ENCODE measurements around the gene BBOF1.

The BBOF1 gene

DNA sequence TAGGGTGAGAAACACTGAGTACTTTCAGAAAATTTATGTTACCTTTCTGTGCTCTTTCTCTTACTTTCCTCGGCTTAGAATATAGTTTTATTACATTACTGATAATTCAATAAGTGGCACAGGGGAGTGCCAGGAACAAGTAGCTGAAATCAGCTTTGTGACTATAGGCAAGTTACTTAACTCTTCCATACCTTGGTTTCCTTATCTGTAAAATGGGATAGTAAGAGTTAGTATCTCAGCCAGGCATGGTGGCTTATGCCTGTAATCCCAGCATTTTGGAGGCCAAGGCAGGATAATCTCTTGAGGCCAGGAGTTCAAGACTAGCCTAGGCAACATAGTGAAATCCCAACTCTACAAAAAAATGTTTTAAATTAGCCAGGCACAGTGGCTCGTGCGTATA, 15.4 kb downstream of the BBOF1 start:
- no peak for DNase-seq (ENCODE audit: low read depth)

DNA sequence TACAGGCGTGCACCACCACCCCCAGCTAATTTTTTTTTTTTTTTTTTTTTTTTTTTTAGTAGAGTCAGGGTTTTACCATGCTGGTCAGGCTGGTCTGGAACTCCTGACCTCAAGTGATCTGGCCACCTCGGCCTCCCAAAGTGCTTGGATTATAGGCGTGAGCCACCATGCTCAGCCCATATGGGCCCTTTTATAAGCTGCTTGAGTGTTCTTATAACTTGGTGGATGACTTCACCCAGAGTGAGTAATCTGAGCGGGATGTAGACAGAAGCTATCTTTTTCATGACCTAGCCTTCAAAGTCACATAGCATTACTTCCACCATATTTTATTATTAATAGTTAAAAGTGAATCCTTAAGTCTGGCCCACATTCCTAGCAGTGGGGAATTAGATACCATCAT, 16.4 kb downstream of the BBOF1 start:
- DNase-seq (ENCODE audit: low read depth): no peak

- DNase-seq (ENCODE audit: low read depth): no peak
Measured at GRCh38 chr14:74038020-74038859, 19.1 kb downstream of the BBOF1 start.

GRCh38 chr14:74042296-74042695, 23.1 kb downstream of the BBOF1 start:
- DNase-seq (ENCODE audit: low read depth): no peak

DNA sequence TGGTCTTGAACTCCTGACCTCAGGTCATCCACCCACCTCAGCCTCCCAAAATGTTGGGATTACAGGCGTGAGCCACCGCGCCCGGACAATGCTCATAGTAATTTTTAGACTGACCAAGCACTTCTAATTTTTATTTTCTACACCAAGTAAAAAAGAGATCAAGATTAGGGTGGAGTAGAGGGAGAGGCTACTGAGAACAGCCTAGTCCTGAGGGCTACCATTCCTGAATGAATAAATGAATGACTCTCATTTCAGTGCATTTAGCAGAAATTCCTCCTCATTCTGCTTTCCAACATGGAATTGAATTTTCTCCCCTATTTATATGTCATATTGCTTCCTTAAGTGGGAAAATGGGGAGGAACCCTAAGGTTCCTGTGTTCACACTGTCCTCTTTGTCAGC, 26.4 kb downstream of the BBOF1 start:
- DNase-seq (ENCODE audit: low read depth): no peak

GRCh38 chr14:74048281-74048680, 29.1 kb downstream of the BBOF1 start:
- no peak for DNase-seq (ENCODE audit: low read depth)

DNA sequence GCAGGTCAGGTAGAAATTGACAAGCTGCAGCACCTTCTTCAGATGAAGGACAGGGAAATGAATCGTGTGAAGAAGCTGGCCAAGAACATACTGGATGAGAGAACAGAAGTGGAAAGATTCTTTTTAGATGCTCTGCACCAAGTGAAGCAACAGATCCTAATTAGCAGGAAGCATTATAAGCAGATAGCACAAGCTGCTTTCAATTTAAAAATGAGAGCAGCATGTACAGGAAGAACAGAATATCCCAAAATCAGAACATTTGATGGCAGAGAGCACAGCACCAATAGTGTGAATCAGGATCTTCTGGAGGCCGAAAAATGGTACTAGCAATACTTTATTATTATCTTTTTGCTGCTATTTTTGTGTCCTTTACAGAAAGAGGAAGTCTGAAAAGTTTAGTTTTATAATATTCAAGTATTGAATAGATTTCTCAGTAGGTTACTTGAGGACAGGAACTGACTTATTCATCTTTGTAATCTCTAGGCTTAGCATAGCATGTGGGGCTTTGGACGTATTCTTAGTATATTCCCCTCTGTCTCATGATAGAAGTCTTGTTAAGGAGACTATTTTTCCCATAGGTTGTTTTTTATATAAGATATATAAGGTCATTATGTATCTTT, 30.8 kb downstream of the BBOF1 start:
- no peak for DNase-seq (ENCODE audit: low read depth)

DNA sequence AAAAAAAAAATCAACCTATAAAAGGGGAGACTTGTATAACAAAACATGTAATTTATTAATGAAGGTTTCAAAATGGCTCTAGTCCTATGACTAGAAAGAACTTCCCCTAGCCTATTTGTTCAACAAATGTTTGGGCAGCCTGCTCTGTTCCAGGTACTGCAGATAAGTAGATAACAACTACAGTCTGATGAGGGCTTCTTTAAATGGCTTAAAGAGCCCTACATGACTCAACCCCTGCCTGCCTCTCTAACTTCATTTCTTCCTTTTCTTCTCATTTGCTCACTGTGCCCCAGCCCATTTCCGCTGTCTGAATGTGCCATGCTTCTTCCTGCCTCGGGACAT, 43.6 kb downstream of the BBOF1 start:
- no peak for DNase-seq (ENCODE audit: low read depth)

GRCh38 chr14:74064426-74064825, 45.3 kb downstream of the BBOF1 start:
- no peak for DNase-seq (ENCODE audit: low read depth)

- no peak for DNase-seq (ENCODE audit: low read depth)
Measured at GRCh38 chr14:74064883-74065282, 45.7 kb downstream of the BBOF1 start.

- no peak for DNase-seq (ENCODE audit: low read depth)
Measured at GRCh38 chr14:74065746-74066575, 46.8 kb downstream of the BBOF1 start.

- no peak for DNase-seq (ENCODE audit: low read depth)
Measured at GRCh38 chr14:74077401-74077800, 58.3 kb downstream of the BBOF1 start.

DNA sequence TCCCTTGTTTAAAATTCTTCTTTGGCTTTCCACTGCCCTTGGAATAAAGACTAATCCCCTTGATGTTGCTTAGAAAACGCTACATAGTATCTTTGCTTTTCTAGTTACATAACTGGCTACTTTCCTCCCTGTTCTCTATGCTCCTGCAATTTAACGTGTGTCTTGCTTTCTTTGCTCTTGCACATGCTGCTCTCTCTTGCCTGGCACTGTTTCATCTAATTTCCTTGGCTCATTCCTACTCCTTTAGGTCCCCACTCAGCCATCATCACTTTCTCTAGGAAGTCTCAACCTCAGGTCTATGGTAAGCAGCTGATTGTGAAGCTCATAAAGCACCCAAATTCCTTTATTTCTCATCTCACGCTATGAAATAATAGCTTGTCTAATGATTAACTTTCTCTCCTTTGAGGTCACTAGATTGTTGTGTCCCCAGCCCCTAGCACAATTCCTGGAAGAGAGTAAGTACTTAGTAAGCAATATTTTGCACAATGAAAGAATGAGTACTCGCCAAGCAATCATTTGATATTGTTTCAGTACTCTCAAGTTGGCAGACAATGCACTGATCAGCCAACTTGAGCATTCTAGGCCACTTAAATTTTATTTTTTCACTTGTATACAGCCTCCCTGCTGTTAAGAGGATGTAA, 61.8 kb downstream of the BBOF1 start:
- no peak for DNase-seq (ENCODE audit: low read depth)

GRCh38 chr14:74081491-74081890, 62.3 kb downstream of the BBOF1 start:
- DNase-seq (ENCODE audit: low read depth): no peak

GRCh38 chr14:74083161-74083560, 64.0 kb downstream of the BBOF1 start:
- no peak for DNase-seq (ENCODE audit: low read depth)

DNA sequence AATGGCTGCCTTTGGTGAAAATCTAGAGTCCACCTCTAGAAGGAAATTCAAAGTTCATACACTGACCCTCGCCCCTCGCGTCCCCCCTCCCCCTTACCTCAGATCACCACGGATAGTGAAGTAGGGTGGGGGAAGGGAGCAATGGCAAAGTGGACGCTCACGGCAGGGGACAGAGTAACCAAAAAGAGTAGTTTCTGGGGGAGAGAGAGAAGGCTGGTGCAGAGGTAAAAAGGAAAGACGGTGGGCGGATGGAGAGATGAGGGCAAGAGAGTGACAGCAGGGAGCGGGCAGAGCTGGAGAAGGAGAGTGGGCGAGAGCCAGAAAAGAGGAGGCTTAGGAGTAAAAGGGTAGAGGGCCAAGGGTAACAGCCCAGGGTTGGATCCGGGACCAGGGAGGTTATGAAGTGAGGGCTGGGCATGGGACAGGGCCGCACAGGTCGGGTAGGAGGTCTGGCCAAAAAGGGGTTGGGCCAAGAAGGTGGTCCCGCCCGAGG, 64.7 kb downstream of the BBOF1 start:
- DNase-seq (ENCODE audit: low read depth): no peak

- DNase-seq (ENCODE audit: low read depth): peak; percentile 100
Measured at GRCh38 chr14:74084277-74085046, 65.3 kb downstream of the BBOF1 start, which contains the start of the genes ALDH6A1 and LIN52. Gene ALDH6A1, minus strand, starts transcription at chr14:74084453. Its CDS starts 59 bp downstream, at chr14:74084394. Gene LIN52, plus strand, starts transcription at chr14:74084956. Its CDS starts 19 bp downstream, at chr14:74084975.

GRCh38 chr14:74085047-74085637, 66.0 kb downstream of the BBOF1 start:
- DNase-seq (ENCODE audit: low read depth): peak; percentile 2

GRCh38 chr14:74085828-74086227, 66.7 kb downstream of the BBOF1 start:
- DNase-seq (ENCODE audit: low read depth): no peak

DNA sequence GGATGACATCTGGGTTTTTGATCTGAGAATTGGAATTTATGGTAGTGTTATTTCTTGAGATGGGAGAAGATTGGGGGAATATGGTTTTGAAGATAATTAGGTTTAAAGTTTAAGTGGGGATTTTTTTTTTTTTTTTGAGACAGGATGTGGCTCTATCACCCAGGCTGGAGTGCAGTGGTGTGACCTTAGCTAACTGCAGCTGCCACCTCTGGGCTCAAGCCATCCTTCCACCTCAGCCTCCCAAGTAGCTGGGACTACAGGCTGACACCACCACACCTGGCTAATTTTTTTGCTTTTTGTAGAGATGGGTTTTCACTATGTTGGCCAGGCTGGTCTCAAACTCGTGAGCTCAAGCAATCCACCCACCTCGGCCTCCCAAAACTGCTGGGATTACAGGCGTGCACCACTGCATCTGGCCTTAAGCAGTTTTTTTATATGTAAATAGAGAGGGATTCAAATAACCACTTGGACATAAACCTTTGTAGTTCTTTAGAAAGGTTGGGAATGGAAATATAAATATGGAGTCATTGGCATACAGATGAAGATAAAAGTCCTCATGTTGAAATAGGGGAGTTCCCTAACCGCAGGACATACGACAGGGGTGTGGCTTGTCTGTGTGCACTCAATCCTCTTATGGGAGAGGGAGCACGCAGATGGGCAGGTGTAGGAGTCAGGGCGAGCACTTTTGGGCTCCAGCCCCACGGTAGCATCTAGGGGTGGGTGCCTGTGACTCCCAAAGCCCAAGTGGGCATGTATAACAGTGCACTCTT, 70.3 kb downstream of the BBOF1 start:
- DNase-seq (ENCODE audit: low read depth): no peak
